ENCODE measurements around the gene KLK14. TPM values are rescaled to one million over a fixed set of nuclear protein-coding genes. Genes with fewer than 3 reads are reported as not detected.

Gene KLK14
- total and polyA plus RNA-seq, 10 of the 15 experiments (the other 5 are each of a cell fraction or from before 2014, with no cell fraction given) = not detected

GRCh38 chr19:51122112-51122981, 39.7 kb upstream of the KLK14 start:
- H3K4me1 ChIP-seq (ENCODE audit: control insufficient read depth, insufficient read depth, low read length) = no peaks in the 10 kb centered on the region; the same call in 1 of the 2 replicates
- POLR2A ChIA-PET = no interaction called here
- H3K9ac ChIP-seq (ENCODE audit: control insufficient read depth, insufficient read depth, low read length) = no peak overlapping the region
- no peak for ATAC-seq
- CTCF ChIA-PET = no interaction called here
- no peak overlapping the region for H2AFZ ChIP-seq (ENCODE audit: control insufficient read depth, low read depth, low read length)
- in situ Hi-C loops (cut with MboI) (no loop called here), intact Hi-C loops (cut with micrococcal nuclease; ENCODE audit: unreplicated experiment) (no loop called here)
- 52% methylated on average over 22 of the region's 22 CpGs for WGBS (ENCODE audit: insufficient coverage, insufficient replicate concordance, low lambda C conversion rate, missing lambda C conversion rate)
- no peak for FAIRE-seq
- SMC1A ChIA-PET (ENCODE audit: uncharacterized antibody, unreplicated experiment) = no interaction called here
- no peaks in the 10 kb centered on the region for H3K36me3 ChIP-seq (ENCODE audit: control insufficient read depth in 2 of 2, insufficient read depth in 2 of 2, low read length in 1 of 2)
- H3K4me2 ChIP-seq (ENCODE audit: control insufficient read depth, insufficient read depth) = no peak overlapping the region
- H4K20me1 ChIP-seq (ENCODE audit: control insufficient read depth, insufficient read depth) = no peaks in the 10 kb centered on the region
- DNase-seq (ENCODE audit: low read depth, low spot score) = no peak
- H3K4me3 ChIP-seq = no peak overlapping the region
- H3K79me2 ChIP-seq (ENCODE audit: control insufficient read depth, insufficient read depth, low read length) = no peaks in the 10 kb centered on the region
- RAD21 ChIA-PET (ENCODE audit: unreplicated experiment) = no interaction called here
- no peak for TF ChIP-seq EGR1 (IDR thresholded peaks at IDR 0.05; ENCODE audit: borderline replicate concordance in 1 of 2, low read depth in 2 of 2, low read length in 2 of 2)
- TF ChIP-seq TCF12 (IDR thresholded peaks at IDR 0.05; ENCODE audit: low read depth, low read length) = no peak
- TF ChIP-seq ASH2L (IDR thresholded peaks at IDR 0.05; ENCODE audit: borderline replicate concordance, low read depth) = no peak
- TF ChIP-seq PAX5 (IDR thresholded peaks at IDR 0.05; ENCODE audit: borderline replicate concordance, low read depth, low read length) = no peak
- TF ChIP-seq RELB (IDR thresholded peaks at IDR 0.05; ENCODE audit: low read depth) = no peak
- TF ChIP-seq PKNOX1 (IDR thresholded peaks at IDR 0.05) = no peak
- H3K9me3 ChIP-seq (replicated peaks; ENCODE audit: control insufficient read depth, insufficient read depth, low read length) = no peaks in the 10 kb centered on the region
- no peak overlapping the region for H3K27ac ChIP-seq (ENCODE audit: control insufficient read depth, insufficient read depth)
- BruUV-seq (replicated peaks) = no TSS peak
- peaks cover 0 to 3% of the 10 kb centered on the region in 2 experiments; a peak in 2 of 4 replicates for H3K27me3 ChIP-seq (replicated peaks in 1 of 2; ENCODE audit: control insufficient read depth in 2 of 2, insufficient read depth in 2 of 2, low read length in 1 of 2)
